GM12865 (cell line): ENCODE measurements around the gene SDHA.
"Not testable (repeated sequence)": the region's sequence is repeated elsewhere in the genome, so short reads cannot be mapped to it uniquely, and the experiment has no call there.

Source experiments
- DNase-seq: peaks from one replicate; pipeline ENCODE4 v3.0.0; 2010; ENCODE audit warnings: low read depth
- H3K4me3 ChIP-seq: 2 replicates; pipeline ENCODE4 v1.5.1; 2011; ENCODE audit warnings: mild to moderate bottlenecking, low read depth, low read length, control low read depth
- TF ChIP-seq, protein P1 (sequence below): IDR thresholded peaks from 2 replicates; pipeline ENCODE4 v1.5.1; 2011; ENCODE audit warnings: low read length, control low read depth, low read depth, inconsistent platforms; ENCODE audit not compliant: insufficient read depth; ENCODE audit errors: missing control alignments

SDHA gene

GRCh38 chr5:213803-214395, 4.2 kb upstream of the SDHA start:
- TF ChIP-seq, protein P1, sequence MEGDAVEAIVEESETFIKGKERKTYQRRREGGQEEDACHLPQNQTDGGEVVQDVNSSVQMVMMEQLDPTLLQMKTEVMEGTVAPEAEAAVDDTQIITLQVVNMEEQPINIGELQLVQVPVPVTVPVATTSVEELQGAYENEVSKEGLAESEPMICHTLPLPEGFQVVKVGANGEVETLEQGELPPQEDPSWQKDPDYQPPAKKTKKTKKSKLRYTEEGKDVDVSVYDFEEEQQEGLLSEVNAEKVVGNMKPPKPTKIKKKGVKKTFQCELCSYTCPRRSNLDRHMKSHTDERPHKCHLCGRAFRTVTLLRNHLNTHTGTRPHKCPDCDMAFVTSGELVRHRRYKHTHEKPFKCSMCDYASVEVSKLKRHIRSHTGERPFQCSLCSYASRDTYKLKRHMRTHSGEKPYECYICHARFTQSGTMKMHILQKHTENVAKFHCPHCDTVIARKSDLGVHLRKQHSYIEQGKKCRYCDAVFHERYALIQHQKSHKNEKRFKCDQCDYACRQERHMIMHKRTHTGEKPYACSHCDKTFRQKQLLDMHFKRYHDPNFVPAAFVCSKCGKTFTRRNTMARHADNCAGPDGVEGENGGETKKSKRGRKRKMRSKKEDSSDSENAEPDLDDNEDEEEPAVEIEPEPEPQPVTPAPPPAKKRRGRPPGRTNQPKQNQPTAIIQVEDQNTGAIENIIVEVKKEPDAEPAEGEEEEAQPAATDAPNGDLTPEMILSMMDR: no peak
- no peak overlapping the region for H3K4me3 ChIP-seq
- no peak for DNase-seq

DNA sequence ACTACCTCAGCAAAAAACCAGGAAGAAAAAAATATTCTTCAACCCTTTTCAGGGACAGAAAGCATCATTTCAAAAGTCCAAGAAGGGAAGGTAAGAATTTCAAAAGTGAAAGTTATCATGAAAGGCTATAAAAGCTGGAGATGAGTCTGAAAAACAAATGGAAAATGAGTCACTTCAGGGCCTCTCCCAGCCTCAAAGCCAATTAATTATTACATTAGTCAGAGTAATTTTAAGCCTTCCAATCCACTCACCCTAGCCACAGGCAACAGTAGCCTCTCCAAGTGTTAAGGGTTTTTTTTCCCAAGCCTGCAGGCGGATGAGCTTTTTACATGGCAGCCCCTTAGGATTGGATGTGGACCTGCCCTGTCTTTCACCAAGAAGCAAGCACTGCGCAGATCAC, 2.9 kb upstream of the SDHA start:
- not testable (repeated sequence) for H3K4me3 ChIP-seq, DNase-seq

DNA sequence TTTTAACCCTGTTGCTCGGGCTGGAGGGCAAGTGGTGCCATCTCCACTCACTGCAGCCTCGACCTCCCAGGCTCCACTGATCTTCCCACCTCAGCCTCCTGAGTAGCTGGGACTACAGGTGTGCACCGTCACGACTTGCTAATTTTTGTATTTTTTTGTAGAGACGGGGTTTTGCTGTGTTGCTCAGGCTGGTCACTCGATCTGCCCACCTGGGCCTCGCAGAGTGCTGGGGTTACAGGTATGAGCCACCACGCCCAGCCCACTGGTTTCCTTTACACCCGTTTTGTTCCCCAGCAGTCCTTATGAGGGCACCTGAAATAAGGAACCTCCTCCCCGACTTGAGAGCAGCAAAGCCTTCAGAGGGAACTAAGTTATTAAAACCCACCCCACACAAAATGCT, 2.0 kb upstream of the SDHA start:
- H3K4me3 ChIP-seq, DNase-seq: not testable (repeated sequence)

GRCh38 chr5:218457-219291, 554 bp downstream of the SDHA start:
- TF ChIP-seq, protein P1: no peak
- DNase-seq: peak; percentile 51
- H3K4me3 ChIP-seq: peak overlapping the region; percentile 98

DNA sequence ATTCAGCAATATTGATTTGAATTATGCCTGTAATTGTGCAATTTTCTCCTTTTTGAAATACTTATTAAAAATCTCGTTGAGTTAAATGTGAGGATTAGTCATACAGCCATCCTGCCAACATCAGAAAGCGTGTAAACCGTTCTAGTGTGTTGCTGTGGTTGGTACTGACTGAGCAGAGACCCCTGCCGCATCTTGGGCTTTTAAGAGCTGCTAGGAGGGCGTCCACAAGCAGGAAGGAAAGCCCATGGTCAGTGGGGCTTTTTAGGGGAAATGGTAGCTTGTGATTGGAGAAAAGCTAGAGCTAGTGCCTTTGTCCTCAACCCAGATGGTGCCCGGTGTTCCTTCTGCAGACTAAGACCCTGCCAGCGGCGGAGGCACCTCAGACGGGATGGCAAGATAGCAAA, 1.3 kb downstream of the SDHA start:
- TF ChIP-seq, protein P1: no peak
- peak; percentile 26 for DNase-seq
- peak overlapping the region; percentile 98 for H3K4me3 ChIP-seq

GRCh38 chr5:219991-220390, 1.9 kb downstream of the SDHA start:
- peak overlapping the region; percentile 98 for H3K4me3 ChIP-seq
- peak; percentile 63 for DNase-seq
- TF ChIP-seq, protein P1: no peak

DNA sequence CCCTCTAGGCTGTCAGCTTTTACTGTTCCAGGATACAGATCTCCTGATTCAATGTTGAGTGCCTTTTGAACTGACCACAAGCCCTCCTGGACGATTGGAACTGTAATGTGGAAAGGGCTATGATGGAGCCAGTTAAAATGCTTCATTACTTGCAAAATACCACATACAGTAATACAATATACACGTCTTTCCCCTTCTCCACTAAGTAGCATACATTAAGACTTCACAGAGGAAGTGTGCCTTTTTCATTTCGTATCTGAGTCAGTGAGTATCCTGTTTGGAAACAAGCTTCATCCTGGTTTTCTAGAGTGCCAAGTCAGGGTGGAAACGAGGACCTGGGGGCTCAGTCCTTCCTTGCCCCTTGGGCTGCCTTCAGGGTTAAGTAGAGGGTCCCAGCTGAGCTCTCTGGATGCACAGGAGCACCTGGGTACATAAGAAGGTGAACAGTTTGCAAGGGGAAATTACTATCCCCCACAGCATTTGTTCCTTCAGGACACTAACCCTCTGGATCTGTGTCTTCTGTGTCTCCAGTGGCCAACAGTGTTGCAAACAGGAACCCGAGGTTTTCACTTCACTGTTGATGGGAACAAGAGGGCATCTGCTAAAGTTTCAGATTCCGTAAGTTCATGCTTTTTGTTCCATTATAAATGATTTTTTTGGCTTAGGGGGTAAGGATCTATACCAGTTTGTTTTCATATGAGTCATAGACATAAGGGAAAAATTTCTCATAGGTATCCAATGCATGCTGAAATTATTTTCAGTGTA, 5.0 kb downstream of the SDHA start:
- peak; percentile 37 for DNase-seq
- H3K4me3 ChIP-seq: not testable (repeated sequence)

- DNase-seq: no peak
- TF ChIP-seq, protein P1: no peak
- no peak overlapping the region for H3K4me3 ChIP-seq
These were observed 5.7 kb downstream of the SDHA start for GRCh38 chr5:223791-224190.
